Fibroblast of lung (primary cell): Measurements from ENCODE around the gene AMBP.

Source experiments
- EZH2 ChIP-seq: IDR thresholded peaks from 2 replicates; pipeline ENCODE4 v1.5.1; 2012; ENCODE audit warnings: low read length, control low read depth, mild to moderate bottlenecking; ENCODE audit errors: missing control alignments
- TF ChIP-seq, protein P1 (sequence below), 2 donors: IDR thresholded peaks in 1 of 2; conservative IDR thresholded peaks in 1 of 2; 1 replicate in 1 of 2; 2 replicates in 1 of 2; pipeline ENCODE4 v1.5.1; 2011 to 2012; ENCODE audit warnings: low read length in 2 of 2, control low read depth in 1 of 2, inconsistent platforms in 1 of 2, low read depth in 1 of 2, mild to moderate bottlenecking in 1 of 2

DNA sequence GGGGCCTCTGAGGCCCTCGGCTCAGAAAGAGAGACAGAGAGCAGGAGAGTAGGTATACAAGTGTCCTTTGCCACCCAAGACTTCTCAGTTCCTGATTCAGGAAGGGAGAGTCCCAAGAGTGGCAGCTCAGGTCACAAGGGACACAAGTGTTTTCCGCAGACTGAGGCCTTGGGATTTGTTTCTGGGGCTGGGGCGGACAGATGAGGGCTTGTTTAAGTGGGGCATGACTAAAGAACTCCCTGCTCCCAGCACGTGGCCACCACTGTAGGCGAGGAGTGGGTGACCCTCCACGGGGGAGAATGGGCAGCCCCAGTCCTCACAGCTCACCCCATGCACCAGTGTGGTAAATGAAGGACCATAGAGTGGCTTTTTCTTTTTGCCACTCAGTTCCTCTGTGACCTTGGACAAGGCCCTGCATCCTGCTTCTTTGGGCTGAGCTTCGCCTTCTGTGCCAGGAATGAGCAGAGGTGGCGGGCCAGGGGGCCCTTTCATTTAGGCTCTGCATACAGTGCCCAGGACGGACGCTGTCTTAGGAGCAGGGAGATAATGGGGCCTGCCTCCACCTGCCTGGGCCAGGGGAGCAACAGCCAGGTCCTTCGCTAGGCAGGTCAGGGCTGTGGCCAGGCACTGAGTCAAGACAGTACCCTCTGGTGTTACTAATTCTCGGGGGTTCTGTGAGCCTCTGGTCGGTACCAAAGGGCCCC lies 50.8 kb downstream of the AMBP start:
- TF ChIP-seq, protein P1, sequence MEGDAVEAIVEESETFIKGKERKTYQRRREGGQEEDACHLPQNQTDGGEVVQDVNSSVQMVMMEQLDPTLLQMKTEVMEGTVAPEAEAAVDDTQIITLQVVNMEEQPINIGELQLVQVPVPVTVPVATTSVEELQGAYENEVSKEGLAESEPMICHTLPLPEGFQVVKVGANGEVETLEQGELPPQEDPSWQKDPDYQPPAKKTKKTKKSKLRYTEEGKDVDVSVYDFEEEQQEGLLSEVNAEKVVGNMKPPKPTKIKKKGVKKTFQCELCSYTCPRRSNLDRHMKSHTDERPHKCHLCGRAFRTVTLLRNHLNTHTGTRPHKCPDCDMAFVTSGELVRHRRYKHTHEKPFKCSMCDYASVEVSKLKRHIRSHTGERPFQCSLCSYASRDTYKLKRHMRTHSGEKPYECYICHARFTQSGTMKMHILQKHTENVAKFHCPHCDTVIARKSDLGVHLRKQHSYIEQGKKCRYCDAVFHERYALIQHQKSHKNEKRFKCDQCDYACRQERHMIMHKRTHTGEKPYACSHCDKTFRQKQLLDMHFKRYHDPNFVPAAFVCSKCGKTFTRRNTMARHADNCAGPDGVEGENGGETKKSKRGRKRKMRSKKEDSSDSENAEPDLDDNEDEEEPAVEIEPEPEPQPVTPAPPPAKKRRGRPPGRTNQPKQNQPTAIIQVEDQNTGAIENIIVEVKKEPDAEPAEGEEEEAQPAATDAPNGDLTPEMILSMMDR (conservative IDR thresholded peaks at IDR 0.05 in 1 of 2, IDR thresholded peaks at IDR 0.05 in 1 of 2; ENCODE audit: low read depth in 1 of 2, low read length in 2 of 2) = no peak
- TF ChIP-seq EZH2 = no peak
